Prostate gland (tissue), 2 donors: ENCODE results near the gene CNKSR1.

ENCODE experiments used
- CTCF ChIP-seq, 4 experiments: fragments of 200-600 bp in 2 of 4; fragments of 450-650 bp in 2 of 4; sonication (generic) in 2 of 4; IDR thresholded peaks; 1 replicate in 3 of 4; 2 replicates in 1 of 4; pipeline ENCODE4 v1.5.1; 2016 to 2019; ENCODE audit warnings: antibody characterized with exemption in 4 of 4, mild to moderate bottlenecking in 2 of 4, moderate library complexity in 2 of 4
- POLR2A ChIP-seq: fragments of 450-650 bp; IDR thresholded peaks from one replicate; pipeline ENCODE4 v1.6.1; 2016; ENCODE audit warnings: antibody characterized with exemption, mild to moderate bottlenecking

GRCh38 chr1:26184883-26185282 is 7.6 kb downstream of the CNKSR1 start:
- TF ChIP-seq POLR2A (no peak), CTCF (IDR thresholded peaks at IDR 0.05) (no peak)
